Stimulated activated CD8-positive, alpha-beta memory T cell treated with anti-CD3 and anti-CD28 coated beads, Interleukin-15, amount 100 ng/mL, for 24 hours (primary cell): ENCODE measurements around the gene MYPOP.

Experiments
- DNase-seq: peaks from one replicate; pipeline ENCODE4 v3.0.0-alpha.2; 2020; ENCODE audit warnings: low read depth

Gene MYPOP

GRCh38 chr19:45901912-45902650, at the start of gene MYPOP:
Gene MYPOP, minus strand, starts transcription at chr19:45902613. Its CDS starts 840 bp downstream, at chr19:45901773.
- DNase-seq = no peak

- DNase-seq = no peak
These were observed 45.5 kb upstream of the MYPOP start for GRCh38 chr19:45947926-45948325.

- DNase-seq = no peak
These were observed 38.0 kb upstream of the MYPOP start for GRCh38 chr19:45940515-45940805.

- DNase-seq = no peak
These were observed 37.5 kb upstream of the MYPOP start for GRCh38 chr19:45939792-45940514.

GRCh38 chr19:45938733-45939319, 36.4 kb upstream of the MYPOP start:
- no peak for DNase-seq

GRCh38 chr19:45935267-45935666, 32.9 kb upstream of the MYPOP start:
- no peak for DNase-seq

GRCh38 chr19:45934551-45935230, 32.3 kb upstream of the MYPOP start:
- DNase-seq = no peak

- DNase-seq = no peak
These were observed 31.3 kb upstream of the MYPOP start for GRCh38 chr19:45933759-45934158.

GRCh38 chr19:45931055-45931454, 28.6 kb upstream of the MYPOP start:
- DNase-seq = no peak

- no peak for DNase-seq
These were observed 26.8 kb upstream of the MYPOP start for GRCh38 chr19:45929247-45929646.

- peak; percentile 53 for DNase-seq
These were observed 25.3 kb upstream of the MYPOP start for GRCh38 chr19:45927565-45928261.

GRCh38 chr19:45924891-45925447, 22.6 kb upstream of the MYPOP start:
- DNase-seq = no peak

- DNase-seq = no peak
These were observed 19.9 kb upstream of the MYPOP start for GRCh38 chr19:45922281-45922680.

- no peak for DNase-seq
These were observed 18.0 kb upstream of the MYPOP start for GRCh38 chr19:45920458-45920857.

GRCh38 chr19:45919678-45920077, 17.3 kb upstream of the MYPOP start:
- no peak for DNase-seq

- DNase-seq = no peak
These were observed 16.3 kb upstream of the MYPOP start for GRCh38 chr19:45918721-45919120.

GRCh38 chr19:45917421-45918091, 15.1 kb upstream of the MYPOP start:
- no peak for DNase-seq

- DNase-seq = no peak
These were observed 11.7 kb upstream of the MYPOP start, which contains the start of gene NANOS2 for GRCh38 chr19:45913874-45914830. Gene NANOS2, minus strand, starts transcription at chr19:45914778. Its CDS starts 85 bp downstream, at chr19:45914693.

- no peak for DNase-seq
These were observed 8.9 kb upstream of the MYPOP start for GRCh38 chr19:45911291-45911690.

- DNase-seq = no peak
These were observed 6.5 kb upstream of the MYPOP start for GRCh38 chr19:45908956-45909355.
